Kasumi-1 (cell line): ENCODE measurements around the gene CUX1.
"Not testable (repeated sequence)": the region's sequence is repeated elsewhere in the genome, so short reads cannot be mapped to it uniquely, and the experiment has no call there.

Source experiments
- DNase-seq, 2 experiments: peaks; one replicate each; lab custom pipeline; 2025; lab: John Stamatoyannopoulos, UW

Gene CUX1

DNA sequence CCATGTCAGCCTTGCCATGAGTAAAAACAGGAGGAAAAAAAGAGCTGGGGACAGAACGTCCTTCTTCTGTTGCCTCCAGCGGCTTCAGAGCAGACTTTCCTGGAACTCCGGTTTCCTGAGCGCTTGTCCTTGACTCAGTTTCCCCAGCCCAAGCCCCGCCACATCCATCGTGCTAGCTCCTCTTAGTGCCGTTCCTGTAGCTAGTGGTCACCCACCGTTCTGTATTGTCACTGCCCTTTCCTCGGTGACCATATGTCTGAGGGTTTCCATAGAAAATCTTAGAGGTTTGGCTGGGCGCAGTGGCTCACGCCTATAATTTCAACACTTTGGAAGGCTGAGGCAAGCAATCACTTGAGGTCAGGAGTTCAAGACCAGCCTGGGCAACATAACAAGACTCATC lies 100.1 kb downstream of the CUX1 start:
- no peak for DNase-seq

- no peak for DNase-seq
Observed at GRCh38 chr7:101918426-101918825, 101.0 kb downstream of the CUX1 start.

DNA sequence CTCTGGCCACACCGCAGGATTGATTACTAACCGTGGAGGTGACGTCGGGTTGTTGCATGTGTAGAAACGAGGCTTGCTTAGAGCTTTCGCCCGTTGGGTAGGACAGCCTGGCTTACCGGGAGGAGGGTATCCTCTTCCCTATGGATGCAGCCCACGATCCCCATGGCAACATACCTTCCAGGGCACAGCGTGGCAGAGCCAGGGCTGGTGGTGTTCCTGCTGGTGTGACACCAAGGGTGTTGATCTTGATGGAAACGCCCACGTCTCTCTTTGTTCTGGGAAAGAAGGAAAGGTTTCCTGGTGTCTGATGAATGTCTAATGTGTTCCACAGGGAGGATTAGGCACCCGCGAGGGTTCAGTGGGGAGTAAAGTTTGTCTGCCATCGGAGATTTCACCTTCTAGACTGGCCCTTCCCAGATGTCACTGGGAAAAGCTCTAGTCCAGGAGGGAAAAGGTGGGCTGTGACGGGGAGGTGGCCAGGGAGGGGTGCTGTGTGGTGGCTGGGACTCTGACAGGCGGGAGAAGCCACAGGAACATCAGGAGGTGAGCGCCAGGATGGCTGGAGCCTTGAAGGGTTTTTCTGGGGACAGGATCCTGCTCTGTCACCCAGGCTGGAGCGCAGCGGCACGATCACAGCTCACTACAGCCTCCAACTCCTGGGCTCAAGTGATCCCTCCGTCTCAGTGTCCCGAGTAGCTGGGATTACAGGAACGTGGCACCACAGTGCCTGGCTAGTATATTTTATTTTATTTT lies 102.1 kb downstream of the CUX1 start:
- no peak for DNase-seq

GRCh38 chr7:101921061-101921460 lies 103.6 kb downstream of the CUX1 start:
- no peak for DNase-seq

DNA sequence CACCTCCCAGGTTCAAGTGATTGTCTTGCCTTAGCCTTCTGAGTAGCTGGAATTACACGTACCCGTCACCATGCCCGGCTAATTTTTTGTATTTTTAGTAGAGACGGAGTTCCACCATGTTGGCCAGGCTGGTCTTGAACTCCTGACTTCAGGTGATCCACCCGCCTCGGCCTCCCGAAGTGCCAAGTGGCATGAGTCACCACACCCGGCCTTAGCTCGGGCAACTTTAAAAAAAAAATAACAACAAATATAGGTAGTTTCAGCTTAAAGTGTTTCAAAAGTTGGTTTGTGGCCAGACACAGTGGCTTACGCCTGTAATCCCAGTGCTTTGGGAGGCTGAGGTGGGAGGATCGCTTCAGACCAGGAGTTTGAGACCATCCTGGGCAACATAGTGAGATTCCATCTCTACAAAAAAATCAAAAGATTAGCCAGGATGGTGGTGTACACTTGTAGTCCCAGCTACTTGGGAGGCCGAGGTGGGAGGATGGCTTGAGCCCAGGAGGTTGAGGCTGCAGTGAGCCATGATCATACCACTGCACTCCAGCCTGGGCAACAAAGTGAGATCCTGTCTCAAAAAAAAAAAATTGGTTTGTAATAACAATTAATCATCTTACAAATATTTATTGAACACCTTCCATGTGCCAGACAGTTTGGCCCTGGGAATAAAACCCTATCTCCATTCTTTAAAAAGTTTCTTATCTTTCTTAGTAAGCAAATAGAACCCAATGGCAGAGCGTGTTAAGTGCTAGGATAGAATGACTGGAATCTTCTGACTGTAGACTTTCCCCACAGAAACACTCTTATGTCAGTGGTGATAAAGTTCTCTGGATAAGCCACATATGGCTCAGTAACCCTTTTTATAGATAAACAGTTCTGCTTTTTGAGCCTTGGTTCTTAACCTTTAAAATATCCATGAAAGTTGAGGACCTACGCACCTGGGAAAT lies 104.4 kb downstream of the CUX1 start:
- not testable (repeated sequence) for DNase-seq

GRCh38 chr7:101922631-101923601 lies 105.5 kb downstream of the CUX1 start:
- no peak for DNase-seq

DNA sequence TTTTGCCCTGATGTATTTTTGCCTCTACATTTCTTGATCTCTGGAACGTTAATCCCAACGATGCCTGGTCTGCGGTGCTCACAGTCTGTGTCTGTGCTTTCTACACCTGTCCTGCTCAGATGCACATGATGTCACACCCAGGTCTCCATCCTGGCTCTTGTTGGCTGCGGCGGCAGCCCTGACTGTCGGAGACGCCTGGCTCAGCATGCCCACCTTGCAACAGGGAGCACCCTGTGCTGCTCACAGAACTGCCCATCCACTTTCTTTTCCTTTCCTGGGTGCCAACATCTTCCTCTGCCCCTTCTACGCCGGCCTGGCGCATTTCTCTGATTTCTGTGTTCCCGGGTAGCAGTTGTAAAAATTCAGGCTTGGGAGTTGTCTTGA lies 106.2 kb downstream of the CUX1 start:
- no peak for DNase-seq

GRCh38 chr7:101924171-101924570 lies 106.7 kb downstream of the CUX1 start:
- DNase-seq, result peak; percentile 10 to 12

- no peak for DNase-seq
Observed at GRCh38 chr7:101926265-101926664, 108.8 kb downstream of the CUX1 start.

DNA sequence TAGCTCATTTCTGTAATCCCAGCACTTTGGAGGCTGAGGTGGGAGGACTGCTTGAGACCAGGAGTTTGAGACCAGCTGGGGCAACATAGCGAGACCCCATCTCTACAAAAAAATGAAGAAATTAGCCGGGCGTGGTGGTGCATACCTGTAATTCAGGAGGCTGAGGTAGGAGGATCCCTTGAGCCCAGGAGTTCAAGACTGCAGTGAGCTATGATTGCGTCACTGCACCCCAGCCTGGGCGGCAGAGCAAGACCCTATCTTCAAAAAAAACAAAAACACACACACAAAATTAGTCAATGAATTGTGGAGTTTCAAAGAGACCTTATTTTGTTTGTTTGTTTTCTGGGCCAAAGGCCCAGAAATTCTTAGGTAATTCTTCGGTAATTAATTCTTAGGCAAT lies 110.0 kb downstream of the CUX1 start:
- DNase-seq, result no peak

- DNase-seq, result peak; percentile 78 to 79
Observed at GRCh38 chr7:101927802-101928201, 110.4 kb downstream of the CUX1 start.

DNA sequence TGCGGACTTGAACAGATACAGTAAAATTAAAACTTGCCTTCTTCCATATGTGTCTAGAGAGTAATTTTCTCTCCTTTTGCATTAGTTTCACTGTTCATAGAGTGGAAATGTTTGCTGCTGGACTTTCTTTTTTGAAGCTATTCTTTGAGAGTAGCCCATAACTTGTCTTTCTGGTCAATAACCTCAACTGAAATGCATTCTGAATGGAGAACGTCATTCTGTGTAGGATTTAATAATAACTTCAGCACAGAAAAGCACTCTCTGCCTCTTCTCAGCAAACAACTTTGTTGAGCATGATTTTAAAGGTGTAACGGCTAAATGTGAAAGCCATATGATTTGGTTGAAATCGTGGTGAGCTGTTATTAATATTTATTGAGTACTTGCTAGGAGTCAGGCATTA lies 111.8 kb downstream of the CUX1 start:
- no peak for DNase-seq

DNA sequence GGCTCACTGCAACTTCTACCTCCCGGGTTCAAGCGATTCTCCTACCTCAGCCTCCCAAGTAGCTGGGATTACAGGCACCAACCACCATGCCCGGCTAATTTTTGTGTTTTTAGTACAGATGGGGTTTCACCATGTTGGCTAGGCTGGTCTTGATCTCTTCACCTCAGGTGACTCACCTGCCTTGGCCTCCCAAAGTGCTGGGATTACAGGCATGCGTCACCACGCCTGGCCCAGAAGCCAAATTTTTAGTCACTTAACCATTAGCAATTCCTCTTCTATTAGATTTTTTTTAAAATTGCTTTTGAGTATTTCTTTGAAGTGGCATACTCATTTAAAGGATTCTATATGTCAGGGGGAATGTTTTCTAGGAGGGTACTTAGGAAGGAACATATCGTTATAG lies 112.5 kb downstream of the CUX1 start:
- not testable (repeated sequence) for DNase-seq

- DNase-seq, result no peak
Observed at GRCh38 chr7:101932083-101932482, 114.7 kb downstream of the CUX1 start.

GRCh38 chr7:101933028-101933427 lies 115.6 kb downstream of the CUX1 start:
- DNase-seq, result no peak

DNA sequence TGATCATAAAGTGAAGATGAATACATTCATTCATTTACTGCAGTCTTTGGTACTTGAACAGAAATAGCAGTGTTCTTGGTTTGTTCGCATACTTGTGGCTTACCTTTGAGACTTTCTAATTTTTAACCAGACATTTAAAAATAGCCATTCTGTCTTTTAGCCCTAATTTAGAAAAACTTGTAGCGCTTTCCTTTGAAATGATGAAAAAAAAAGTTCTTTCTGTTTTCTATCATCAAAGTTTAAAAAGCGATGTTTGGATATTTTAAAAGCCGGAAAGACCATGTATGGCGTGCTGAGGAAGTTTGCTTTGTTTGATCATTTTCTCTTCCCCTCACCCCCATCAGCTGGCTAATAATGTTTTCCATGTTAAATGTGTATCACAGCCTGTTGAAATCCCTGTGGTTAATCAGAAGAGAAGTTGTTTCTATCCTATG lies 116.3 kb downstream of the CUX1 start:
- DNase-seq, result peak in 1 of 2 experiments; percentile 34

- DNase-seq, result no peak
Observed at GRCh38 chr7:101934618-101935017, 117.2 kb downstream of the CUX1 start.

DNA sequence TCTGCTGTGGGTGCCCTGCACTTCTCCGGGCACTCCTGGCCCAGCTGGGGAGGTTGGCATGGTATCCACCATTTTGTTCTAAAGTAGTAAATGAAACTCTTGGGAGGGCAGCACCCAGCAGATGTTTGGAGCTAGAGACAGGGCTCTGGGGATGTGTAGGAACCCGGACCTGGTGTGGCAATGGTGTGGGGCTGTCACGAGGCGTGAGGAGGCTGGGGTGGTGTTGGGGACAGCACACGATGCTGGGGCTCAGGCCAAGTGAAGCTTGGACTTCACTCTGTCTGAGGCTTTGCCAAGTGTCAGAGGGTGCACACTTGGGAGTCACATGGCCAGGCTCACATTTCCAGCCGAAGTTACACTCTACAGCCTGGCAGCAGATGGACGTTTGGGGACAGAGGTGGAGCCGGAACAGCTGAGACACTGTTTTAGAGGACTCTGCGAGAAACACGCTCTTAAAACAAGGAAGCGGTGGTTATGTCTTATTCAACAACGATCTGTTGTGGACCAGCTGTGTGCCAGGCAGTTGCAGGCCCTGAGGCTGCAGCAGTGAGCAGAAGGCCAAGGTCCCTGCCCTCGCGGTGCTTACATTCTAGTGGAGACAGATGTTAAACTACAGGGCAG lies 118.2 kb downstream of the CUX1 start:
- no peak for DNase-seq

GRCh38 chr7:101936223-101936610 lies 118.8 kb downstream of the CUX1 start:
- DNase-seq, result no peak

- DNase-seq, result no peak
Observed at GRCh38 chr7:101936611-101937231, 119.3 kb downstream of the CUX1 start.
